T1000 (cell line): ENCODE results near the gene NCOR1.
"Not testable (repeated sequence)": the region's sequence is repeated elsewhere in the genome, so short reads cannot be mapped to it uniquely, and the experiment has no call there.

Source experiments
- DNase-seq: peaks from one replicate; lab custom pipeline; 2025; ENCODE audit warnings: mixed read lengths; lab: John Stamatoyannopoulos, UW

NCOR1 gene

DNA sequence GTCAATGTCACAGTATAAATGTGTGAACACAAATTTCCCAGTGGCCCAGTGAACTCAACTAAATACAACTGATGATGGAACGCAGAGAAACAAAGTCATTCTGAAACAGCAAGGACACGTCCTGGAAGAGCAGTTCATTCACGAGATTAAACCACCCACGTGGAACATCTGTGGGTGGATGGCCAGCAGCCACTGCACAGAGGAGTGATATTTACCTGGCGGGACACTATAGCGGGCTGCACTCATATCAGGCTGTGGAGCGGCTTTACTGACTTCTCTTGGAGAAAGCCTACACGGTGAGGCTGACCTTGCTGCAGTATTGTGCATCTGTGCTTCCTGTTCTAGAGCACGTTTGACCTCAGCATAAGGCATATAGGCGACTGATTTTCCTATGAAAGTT, 128.4 kb downstream of the NCOR1 start:
- DNase-seq = no peak

DNA sequence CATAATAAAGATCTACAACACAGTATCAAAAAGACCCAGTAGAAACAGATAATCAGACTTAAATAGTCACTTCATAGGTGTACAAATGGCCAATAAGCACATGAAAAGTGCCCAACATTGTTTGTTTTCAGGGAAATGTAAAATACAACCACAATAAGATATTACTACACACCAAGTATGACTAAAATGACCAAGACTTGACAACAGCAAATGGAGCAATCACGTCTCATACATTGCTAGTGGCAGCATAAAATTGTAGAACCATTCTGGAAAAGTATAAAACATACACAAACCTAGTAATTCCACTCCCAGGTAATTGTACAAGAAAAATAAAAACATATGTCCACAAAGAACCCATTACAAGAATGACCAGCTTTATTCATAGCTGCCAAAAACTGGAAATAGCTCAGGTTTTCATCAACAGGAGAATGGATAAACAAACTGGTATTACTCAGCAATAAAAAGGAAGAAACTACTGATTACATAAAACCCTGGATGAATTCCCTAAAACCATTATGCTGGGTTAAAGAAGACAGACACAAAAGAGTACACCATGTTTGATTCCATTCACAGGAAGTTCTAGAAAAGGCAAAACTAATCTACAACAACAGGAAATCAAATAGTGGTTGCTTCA, 130.2 kb downstream of the NCOR1 start:
- no peak for DNase-seq

DNA sequence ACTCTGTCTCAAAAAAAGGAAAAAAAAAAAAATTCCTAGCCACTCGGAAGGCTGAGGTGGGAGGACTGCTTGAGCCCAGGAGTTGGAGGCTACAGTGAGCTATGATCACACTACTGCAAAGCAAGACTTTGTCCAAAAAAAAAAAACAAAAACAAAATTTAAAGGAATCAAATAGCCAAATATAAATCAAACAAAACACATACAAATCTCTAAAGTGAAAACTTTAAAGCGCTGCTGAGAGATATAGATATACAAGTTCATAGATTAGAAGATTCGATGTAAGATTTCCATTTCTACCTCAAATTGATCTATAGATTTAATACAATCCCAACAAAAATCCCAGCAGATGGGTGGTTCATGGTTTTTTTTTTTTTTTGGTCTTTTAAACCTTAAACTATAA, 132.1 kb downstream of the NCOR1 start:
- no peak for DNase-seq

DNA sequence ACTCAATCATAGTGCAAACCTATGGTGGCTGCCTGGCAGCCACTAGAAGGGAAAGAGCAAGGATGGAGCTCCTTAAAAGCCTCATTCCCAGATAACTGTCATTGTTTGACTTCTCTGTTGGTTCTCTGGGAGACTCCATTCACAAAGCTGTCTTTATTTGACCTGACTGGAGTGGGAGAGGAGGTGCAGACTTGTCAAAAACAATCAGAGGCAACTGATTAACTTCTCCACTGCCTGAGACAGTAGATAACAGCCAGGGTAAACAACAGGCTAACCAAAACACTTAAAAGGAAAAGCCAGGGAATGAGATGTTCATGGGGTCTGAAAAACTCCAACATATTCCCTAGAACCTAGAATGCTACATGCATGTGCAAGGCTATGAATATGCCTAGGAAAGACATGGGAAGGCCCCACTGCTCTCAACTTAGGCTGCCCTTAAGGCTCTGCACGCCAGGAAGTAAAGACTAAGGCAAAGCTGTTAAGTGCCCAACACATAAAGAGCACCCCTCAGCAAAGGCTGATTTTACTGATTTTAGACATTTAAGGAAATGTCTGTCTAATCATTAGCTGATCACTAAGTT, 133.7 kb downstream of the NCOR1 start:
- no peak for DNase-seq

- no peak for DNase-seq
Observed at GRCh38 chr17:16080366-16080765, 135.0 kb downstream of the NCOR1 start.

- DNase-seq = no peak
Observed at GRCh38 chr17:16075949-16076348, 139.4 kb downstream of the NCOR1 start.

DNA sequence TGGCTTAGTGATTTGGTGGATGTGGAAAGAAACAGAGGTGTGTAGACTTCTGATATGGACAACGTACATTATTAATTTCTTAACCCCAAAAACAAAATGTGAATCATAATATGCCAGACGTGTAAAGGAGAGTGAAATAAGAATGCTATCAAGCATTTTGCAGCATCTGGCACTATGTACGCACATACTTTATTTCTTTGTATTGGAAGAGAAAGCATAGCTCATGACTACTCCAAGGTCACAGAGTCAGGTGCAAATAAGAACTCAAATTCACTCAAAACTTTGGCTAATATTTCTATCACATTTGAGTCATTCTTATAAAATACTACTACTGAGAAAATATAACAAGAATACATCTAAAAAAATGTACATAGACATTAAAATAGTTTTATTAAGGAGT, 140.9 kb downstream of the NCOR1 start:
- no peak for DNase-seq

DNA sequence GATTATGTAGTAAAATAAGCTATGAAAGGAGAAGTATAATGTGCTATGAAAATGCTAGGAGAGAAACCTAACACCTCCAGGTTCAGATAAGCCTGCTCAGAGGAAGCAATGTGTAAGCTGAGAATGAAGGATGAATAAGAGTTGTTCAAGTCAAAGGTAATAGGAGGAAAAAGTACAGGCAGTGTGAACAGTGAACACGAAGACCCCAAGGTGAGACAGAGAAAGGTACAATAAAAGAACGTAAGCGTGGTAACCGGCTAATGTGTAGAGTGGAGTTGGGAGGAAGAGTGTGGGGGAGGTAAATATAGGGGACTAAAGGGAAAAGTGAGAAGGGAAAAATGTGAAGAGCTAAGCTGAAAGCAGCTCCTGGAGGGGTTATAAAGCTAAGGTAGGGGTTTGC, 141.5 kb downstream of the NCOR1 start:
- DNase-seq = no peak

GRCh38 chr17:16072031-16072430, 143.3 kb downstream of the NCOR1 start:
- DNase-seq = no peak

DNA sequence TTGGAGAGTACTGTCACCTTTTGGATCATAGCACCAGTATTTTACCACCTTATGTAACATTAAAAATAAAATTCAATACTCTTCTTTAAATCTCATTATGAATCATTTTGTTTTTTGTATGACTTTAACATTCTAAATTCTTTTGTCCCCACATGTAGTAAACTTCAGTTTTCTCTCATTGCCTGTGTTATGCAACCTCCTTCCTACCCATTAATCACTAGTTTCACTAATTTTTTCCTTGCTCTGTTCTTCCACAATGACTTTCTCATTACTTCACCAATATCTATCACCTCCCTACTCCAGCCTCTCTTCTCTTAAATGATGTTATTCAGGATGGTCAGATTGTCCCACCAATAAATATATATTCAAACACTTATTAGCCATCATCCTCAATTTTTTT, 147.0 kb downstream of the NCOR1 start:
- DNase-seq = no peak

DNA sequence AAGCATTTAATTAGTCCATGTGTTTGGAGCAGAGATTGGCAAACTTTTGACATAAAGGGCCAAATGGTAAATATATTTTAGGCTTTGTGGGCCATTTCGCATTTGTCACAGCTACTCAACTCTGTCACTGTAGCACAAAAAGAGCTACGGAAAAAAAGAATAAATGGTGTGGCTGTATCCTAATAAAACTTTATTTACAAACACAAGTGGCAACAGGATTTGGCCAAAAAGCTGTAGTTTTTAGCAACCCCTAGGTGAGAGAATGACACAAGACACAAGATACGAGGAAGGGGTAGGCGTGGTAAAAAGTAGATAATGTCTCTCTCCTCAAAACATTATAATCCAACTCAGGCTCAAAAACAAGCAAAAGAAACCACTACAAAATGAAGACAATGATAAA, 149.2 kb downstream of the NCOR1 start:
- DNase-seq = no peak

- no peak for DNase-seq
Observed at GRCh38 chr17:16061631-16062030, 153.7 kb downstream of the NCOR1 start.

DNA sequence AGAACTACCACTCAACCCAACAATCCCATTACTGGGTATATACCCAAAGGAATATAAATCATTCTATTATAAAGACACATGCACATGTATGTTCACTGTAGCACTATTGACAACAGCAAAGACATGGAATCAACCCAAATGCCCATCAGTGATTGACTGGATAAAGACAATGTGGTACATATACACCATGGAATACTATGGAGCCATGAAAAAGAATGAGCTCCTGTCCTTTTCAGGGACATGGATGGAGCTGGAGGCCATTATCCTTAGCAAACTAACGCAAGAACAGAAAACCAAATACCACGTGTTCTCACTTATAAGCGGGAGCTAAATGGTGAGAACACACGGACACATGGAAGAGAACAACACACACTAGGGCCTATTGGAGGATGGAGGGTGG, 160.2 kb downstream of the NCOR1 start:
- not testable (repeated sequence) for DNase-seq

DNA sequence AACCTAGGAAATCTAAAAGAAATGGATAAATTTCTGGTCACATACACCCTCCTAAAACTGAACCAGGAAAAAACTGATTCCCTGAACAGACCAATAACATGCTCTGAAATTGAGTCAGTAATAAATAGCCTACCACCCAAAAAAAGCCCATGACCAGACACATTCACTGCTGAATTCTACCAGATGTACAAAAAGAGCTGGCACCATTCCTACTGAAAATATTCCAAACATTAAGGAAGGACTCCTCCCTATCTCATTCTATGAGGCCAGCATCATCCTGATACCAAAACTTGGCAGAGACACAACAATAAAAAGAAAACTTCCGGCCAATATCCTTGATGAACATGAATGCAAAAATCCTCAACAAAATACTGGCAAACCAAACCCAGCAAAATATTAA, 162.8 kb downstream of the NCOR1 start:
- DNase-seq = no peak

DNA sequence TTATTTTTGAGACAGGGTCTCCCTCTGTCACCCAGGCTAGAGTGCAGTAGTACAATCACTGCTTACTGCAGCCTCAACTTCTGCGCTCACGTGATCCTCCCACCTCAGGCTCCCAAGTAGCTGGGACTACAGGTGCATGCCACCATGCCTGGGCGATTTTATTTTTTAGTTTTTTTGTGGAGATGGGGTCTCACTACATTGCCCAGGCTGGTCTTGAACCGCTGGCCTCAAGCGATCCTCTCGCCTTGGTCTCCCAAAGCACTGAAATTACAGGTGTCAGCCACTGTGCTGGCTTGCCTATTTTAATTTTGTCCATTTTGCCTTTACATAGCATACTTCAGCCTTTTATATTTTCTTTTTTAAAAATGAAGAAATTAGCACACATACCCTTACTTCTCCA, 164.5 kb downstream of the NCOR1 start:
- no peak for DNase-seq

DNA sequence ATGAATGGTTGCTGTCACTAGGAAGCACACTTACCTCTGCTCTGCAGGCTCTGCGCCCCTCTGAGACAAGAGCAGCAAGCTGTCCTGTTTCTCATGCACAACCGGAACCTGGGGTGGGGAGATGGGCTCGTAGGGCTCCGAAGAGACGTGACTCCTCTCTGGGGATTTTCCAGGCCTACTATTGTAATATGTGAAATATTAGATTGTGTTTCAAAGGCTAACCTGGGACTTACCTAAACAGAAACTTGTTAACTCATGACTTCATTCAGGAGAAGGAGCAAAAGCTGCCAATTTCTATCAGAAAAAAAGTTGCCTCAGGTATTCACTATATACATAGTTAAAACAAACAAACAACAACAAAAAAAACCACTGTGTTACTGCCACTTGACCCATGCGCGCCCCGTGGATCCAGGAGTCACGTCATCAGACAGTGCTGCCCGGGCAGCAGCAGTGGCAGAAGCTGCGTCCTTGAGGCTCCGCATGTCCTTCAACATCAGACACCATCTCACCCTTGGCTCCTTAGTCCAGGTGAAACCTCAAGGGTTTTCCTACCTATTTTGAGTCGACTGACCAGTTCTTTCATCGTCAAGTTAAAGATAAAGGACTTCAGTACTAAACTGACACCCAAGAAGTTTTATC, 166.4 kb downstream of the NCOR1 start:
- DNase-seq = no peak

GRCh38 chr17:16046966-16047365, 168.4 kb downstream of the NCOR1 start:
- no peak for DNase-seq

- no peak for DNase-seq
Observed at GRCh38 chr17:16044487-16044886, 170.8 kb downstream of the NCOR1 start.

- no peak for DNase-seq
Observed at GRCh38 chr17:16040710-16041251, 174.6 kb downstream of the NCOR1 start.

DNA sequence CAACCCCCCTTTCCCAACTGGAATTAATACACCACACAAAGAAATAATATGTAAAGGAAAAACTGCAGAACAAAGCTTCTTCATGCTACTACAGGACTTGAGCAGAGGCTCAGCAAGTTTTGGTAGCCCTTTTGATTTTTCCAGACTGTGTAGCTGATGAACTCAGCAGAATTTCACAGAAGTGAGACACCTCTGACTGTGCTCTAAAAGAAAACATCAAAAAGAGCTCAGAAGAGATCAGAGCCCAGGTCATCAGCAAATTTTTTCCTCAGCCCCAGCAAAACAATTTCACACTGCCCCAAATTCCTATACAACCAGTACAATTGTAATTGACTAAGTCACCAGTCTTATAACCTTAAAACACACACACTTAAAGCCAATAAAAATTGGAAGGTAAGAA, 177.7 kb downstream of the NCOR1 start:
- DNase-seq = no peak

- DNase-seq = no peak
Observed at GRCh38 chr17:16036261-16036660, 179.1 kb downstream of the NCOR1 start.

DNA sequence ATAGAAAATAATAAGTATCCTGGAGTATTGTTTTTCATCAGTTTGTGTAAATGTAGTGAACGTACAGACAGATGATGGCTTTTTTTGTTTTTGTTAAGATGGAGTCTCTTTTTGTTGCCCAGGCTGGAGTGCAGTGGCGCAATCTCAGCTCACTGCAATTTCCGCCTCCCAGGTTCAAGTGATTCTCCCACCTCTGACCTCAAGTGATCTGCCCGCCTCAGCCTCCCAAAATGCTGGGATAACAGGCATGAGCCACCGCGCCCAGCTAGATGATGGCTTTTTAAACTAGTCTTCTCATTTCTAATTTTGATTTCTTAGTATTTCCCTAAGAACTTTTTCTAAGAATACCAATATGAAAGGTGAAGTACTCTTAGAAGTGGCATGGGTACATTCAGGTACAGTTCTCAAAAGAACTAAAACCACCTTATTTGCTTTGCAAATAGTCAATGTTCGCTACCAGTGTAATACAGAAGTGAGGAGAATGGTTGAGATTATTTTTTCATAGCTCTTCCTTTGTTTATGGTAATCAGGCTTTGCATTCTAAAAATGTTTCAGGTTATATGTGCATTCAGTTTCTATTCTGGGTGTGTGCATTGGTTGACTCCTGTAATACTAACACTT, 181.5 kb downstream of the NCOR1 start:
- DNase-seq = no peak
